OCI-M2 (cell line): Measurements from ENCODE around the gene SPTSSA.
A peak's percentile ranks its signal among the peaks of the same experiment; 100 is the strongest.
"Not testable (repeated sequence)": the region's sequence is repeated elsewhere in the genome, so short reads cannot be mapped to it uniquely, and the experiment has no call there.

ENCODE experiments used
- DNase-seq: peaks from one replicate; lab custom pipeline; 2025; ENCODE audit not compliant: unreplicated experiment; lab: John Stamatoyannopoulos, UW

Gene SPTSSA

GRCh38 chr14:34462132-34462893, at the start of gene SPTSSA:
Gene SPTSSA, minus strand, starts transcription at chr14:34462240. Its CDS starts 33 bp downstream, at chr14:34462207.
- peak; percentile 36 for DNase-seq

- DNase-seq = no peak
Observed at GRCh38 chr14:34507884-34508283, 45.8 kb upstream of the SPTSSA start.

GRCh38 chr14:34507459-34507858, 45.4 kb upstream of the SPTSSA start:
- no peak for DNase-seq

- DNase-seq = not testable (repeated sequence)
Observed at GRCh38 chr14:34505124-34505491, 43.1 kb upstream of the SPTSSA start.

GRCh38 chr14:34504027-34504426, 42.0 kb upstream of the SPTSSA start:
- not testable (repeated sequence) for DNase-seq

- no peak for DNase-seq
Observed at GRCh38 chr14:34502545-34503225, 40.6 kb upstream of the SPTSSA start.

- DNase-seq = no peak
Observed at GRCh38 chr14:34502001-34502400, 40.0 kb upstream of the SPTSSA start.

GRCh38 chr14:34501004-34501580, 39.1 kb upstream of the SPTSSA start:
- no peak for DNase-seq

GRCh38 chr14:34498684-34499412, 36.8 kb upstream of the SPTSSA start:
- no peak for DNase-seq

GRCh38 chr14:34496679-34497513, 34.9 kb upstream of the SPTSSA start:
- DNase-seq = no peak

GRCh38 chr14:34496007-34496678, 34.1 kb upstream of the SPTSSA start:
- DNase-seq = no peak

GRCh38 chr14:34489324-34489723, 27.3 kb upstream of the SPTSSA start:
- no peak for DNase-seq

- no peak for DNase-seq
Observed at GRCh38 chr14:34488528-34488927, 26.5 kb upstream of the SPTSSA start.

- no peak for DNase-seq
Observed at GRCh38 chr14:34484726-34485125, 22.7 kb upstream of the SPTSSA start.

- DNase-seq = no peak
Observed at GRCh38 chr14:34482463-34482862, 20.4 kb upstream of the SPTSSA start.

- no peak for DNase-seq
Observed at GRCh38 chr14:34479694-34480093, 17.7 kb upstream of the SPTSSA start.

GRCh38 chr14:34478261-34478660, 16.2 kb upstream of the SPTSSA start:
- no peak for DNase-seq

- DNase-seq = not testable (repeated sequence)
Observed at GRCh38 chr14:34476036-34476435, 14.0 kb upstream of the SPTSSA start.

- DNase-seq = no peak
Observed at GRCh38 chr14:34475163-34475562, 13.1 kb upstream of the SPTSSA start.

- DNase-seq = no peak
Observed at GRCh38 chr14:34474187-34474679, 12.2 kb upstream of the SPTSSA start.
